K562 (cell line): Measurements from ENCODE around the gene ERCC4. TPM values are rescaled to one million over a fixed set of nuclear protein-coding genes. Genes with fewer than 3 reads are reported as not detected.
A peak's percentile ranks its signal among the peaks of the same experiment; 100 is the strongest.

Experiments used
- ATF7 ChIP-seq: fragments of 450-650 bp; IDR thresholded peaks from 2 replicates; pipeline ENCODE4 v1.7.1; 2014; ENCODE audit warnings: mild to moderate bottlenecking, moderate library complexity
- BCOR ChIP-seq: fragments of 450-650 bp; IDR thresholded peaks from 2 replicates; pipeline ENCODE4 v1.6.1; 2016
- FOXK1 ChIP-seq: sonication (generic); formaldehyde crosslinking; IDR thresholded peaks from 2 replicates; pipeline ENCODE4 v1.8.0; 2022; ENCODE audit warnings: missing genetic modification reagents, mild to moderate bottlenecking, borderline replicate concordance
- NR2F6 ChIP-seq: fragments of 450-650 bp; formaldehyde crosslinking; IDR thresholded peaks from 2 replicates; pipeline ENCODE4 v1.4.0; 2020; ENCODE audit warnings: mild to moderate bottlenecking
- NR3C1 ChIP-seq: sonication (generic); formaldehyde crosslinking; IDR thresholded peaks from 2 replicates; pipeline ENCODE4 v1.8.1; 2022; ENCODE audit warnings: missing genetic modification reagents
- RAD21 ChIP-seq, 2 experiments: fragments of 250-450 bp in 1 of 2; fragments of 450-650 bp in 1 of 2; sonication (Bioruptor Pico) in 1 of 2; formaldehyde crosslinking in 1 of 2; IDR thresholded peaks in 1 of 2; conservative IDR thresholded peaks in 1 of 2; 2 replicates each; pipeline versions ENCODE4 v1.4.0 to v1.8.0; 2020 to 2022; ENCODE audit warnings: mild to moderate bottlenecking in 2 of 2, moderate library complexity in 1 of 2
- RBM25 ChIP-seq: fragments of 200-400 bp; formaldehyde crosslinking; IDR thresholded peaks from 2 replicates; pipeline ENCODE4 v1.6.1; 2018; ENCODE audit warnings: low read length, low read depth, moderate library complexity; ENCODE audit not compliant: severe bottlenecking
- TAF7 ChIP-seq: fragments of 450-650 bp; IDR thresholded peaks from 2 replicates; pipeline ENCODE4 v1.6.1; 2016; ENCODE audit warnings: missing genetic modification characterization, missing compliant biosample characterization
- TEAD4 ChIP-seq, 2 experiments: sonication (generic) in 1 of 2; formaldehyde crosslinking in 1 of 2; IDR thresholded peaks; 2 replicates each; pipeline versions ENCODE4 v1.6.1 to v1.8.0; 2012 to 2022; ENCODE audit warnings: borderline replicate concordance in 1 of 2, inconsistent platforms in 1 of 2, low read length in 1 of 2, mild to moderate bottlenecking in 1 of 2, missing genetic modification reagents in 1 of 2
- ZC3H11A ChIP-seq: IDR thresholded peaks from 2 replicates; pipeline ENCODE4 v1.6.1; 2012; ENCODE audit warnings: low read depth, low read length, improper control_type of control experiment
- polyA plus RNA-seq, 8 experiments: library from polyadenylated mRNA; depleted of rRNA in 4 of 8; stranded (reverse) in 5 of 8; unstranded in 3 of 8; fragments of >200 nt; fragmentation: Nextera tagmentation in 2 of 8; fragmentation: Illumina TruSeq in 1 of 8; extraction: Ambion mirVana in 2 of 8; extraction: Trizol in 1 of 8; gene quantifications; 2 replicates each; pipeline versions ENCODE4 v1.2.1 to v1.2.3, GENCODE V29; 2011 to 2014; ENCODE audit warnings: inconsistent platforms in 1 of 8, missing spikeins in 1 of 8
- total RNA-seq, 7 experiments: library from RNA; depleted of rRNA in 6 of 7; stranded (reverse); fragments of >200 nt in 6 of 7; fragmentation: Illumina TruSeq in 2 of 7; extraction: Trizol in 2 of 7; gene quantifications; 2 replicates each; pipeline versions ENCODE4 v1.2.1 to v1.2.3, GENCODE V29; 2011 to 2021; ENCODE audit warnings: low replicate concordance in 1 of 7
- TF ChIP-seq, protein P1 (sequence below): fragments of 450-650 bp; IDR thresholded peaks from 2 replicates; pipeline ENCODE4 v1.6.1; 2018; ENCODE audit warnings: mild to moderate bottlenecking, low read depth; ENCODE audit not compliant: partially characterized antibody
- TF ChIP-seq, protein P2 (sequence below), 2 experiments: fragments of 200-800 bp in 1 of 2; sonication (Bioruptor generic) in 1 of 2; sonication (generic) in 1 of 2; formaldehyde crosslinking in 1 of 2; IDR thresholded peaks in 1 of 2; conservative IDR thresholded peaks in 1 of 2; 2 replicates each; pipeline versions ENCODE4 v1.5.0 to v1.6.1; 2016 to 2020; ENCODE audit warnings: missing compliant biosample characterization in 1 of 2, missing genetic modification characterization in 1 of 2, missing genetic modification reagents in 1 of 2
- TF ChIP-seq, protein P3 (sequence below): IDR thresholded peaks from 2 replicates; pipeline ENCODE4 v1.6.1; 2011; ENCODE audit warnings: borderline replicate concordance, low read depth, mild to moderate bottlenecking, moderate library complexity, low read length; ENCODE audit not compliant: insufficient read depth, poor library complexity, severe bottlenecking
- TF ChIP-seq, protein P4 (sequence below), 3 experiments: IDR thresholded peaks in 2 of 3; conservative IDR thresholded peaks in 1 of 3; 2 replicates each; pipeline ENCODE4 v1.5.1; 2011 to 2012; ENCODE audit warnings: low read length in 3 of 3, mild to moderate bottlenecking in 3 of 3, control low read depth in 2 of 3, improper control_type of control experiment in 1 of 3, inconsistent platforms in 1 of 3, low read depth in 1 of 3, mixed read lengths in 1 of 3, moderate library complexity in 1 of 3; ENCODE audit not compliant: insufficient read depth in 2 of 3
- TF ChIP-seq, protein P5 (sequence below), 2 experiments: fragments of 150-350 bp in 1 of 2; IDR thresholded peaks; 2 replicates each; pipeline ENCODE4 v1.6.1; 2012 to 2016; ENCODE audit warnings: low read depth in 2 of 2, low read length in 2 of 2, mild to moderate bottlenecking in 1 of 2, moderate library complexity in 1 of 2

Gene ERCC4
- total and polyA plus RNA-seq, 9 of the 15 experiments (the other 6 are each of a cell fraction or from before 2014, with no cell fraction given), result 3.7 to 10.5 (median 6.0) TPM

DNA sequence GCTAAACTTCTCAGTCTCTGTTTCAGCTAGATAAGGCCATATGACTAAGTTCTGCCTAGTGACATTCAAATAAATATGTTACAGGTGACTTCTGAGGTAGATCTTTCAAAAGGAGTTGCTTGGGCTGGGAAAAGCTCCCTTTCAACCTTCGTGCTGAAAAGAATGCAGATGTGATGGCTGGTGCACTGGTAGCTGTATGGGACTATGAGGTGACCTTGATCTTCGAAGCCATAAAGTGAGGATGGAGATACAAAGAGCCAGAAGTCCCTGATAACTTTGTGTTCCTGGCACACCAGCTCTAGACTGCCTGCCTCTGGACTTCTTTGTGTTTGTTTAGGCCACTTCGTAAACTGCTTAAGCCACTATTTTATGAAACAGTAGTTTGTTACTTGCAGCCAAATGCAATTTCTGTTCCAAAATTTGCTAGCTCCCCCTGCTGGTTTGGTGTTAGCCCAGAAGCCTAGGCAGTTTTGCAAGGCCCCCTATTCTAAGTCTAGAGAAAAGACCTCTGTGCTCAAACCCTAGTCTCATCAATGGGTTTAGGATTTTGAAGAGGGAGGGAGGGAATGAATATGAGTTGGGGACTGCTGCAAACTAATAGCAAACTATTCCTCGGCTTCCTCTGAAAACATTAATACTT is 23.3 kb upstream of the ERCC4 start (continued):
- TF ChIP-seq, protein P1, sequence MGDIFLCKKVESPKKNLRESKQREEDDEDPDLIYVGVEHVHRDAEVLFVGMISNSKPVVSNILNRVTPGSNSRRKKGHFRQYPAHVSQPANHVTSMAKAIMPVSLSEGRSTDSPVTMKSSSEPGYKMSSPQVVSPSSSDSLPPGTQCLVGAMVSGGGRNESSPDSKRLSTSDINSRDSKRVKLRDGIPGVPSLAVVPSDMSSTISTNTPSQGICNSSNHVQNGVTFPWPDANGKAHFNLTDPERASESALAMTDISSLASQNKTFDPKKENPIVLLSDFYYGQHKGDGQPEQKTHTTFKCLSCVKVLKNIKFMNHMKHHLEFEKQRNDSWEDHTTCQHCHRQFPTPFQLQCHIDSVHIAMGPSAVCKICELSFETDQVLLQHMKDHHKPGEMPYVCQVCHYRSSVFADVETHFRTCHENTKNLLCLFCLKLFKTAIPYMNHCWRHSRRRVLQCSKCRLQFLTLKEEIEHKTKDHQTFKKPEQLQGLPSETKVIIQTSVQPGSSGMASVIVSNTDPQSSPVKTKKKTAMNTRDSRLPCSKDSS, result no peak
- no peak for TF ChIP-seq ZC3H11A
- no peak for TF ChIP-seq NR3C1 (CRISPR knock-in tag)
- peak in 1 of 2 experiments; percentile 16; a peak in 1 of 4 replicates for TF ChIP-seq RAD21 (CRISPR knock-in tag; conservative IDR thresholded peaks at IDR 0.05 in 1 of 2, IDR thresholded peaks at IDR 0.05 in 1 of 2)
- no peak for TF ChIP-seq NR2F6 (CRISPR knock-in tag)
- TF ChIP-seq, protein P2, sequence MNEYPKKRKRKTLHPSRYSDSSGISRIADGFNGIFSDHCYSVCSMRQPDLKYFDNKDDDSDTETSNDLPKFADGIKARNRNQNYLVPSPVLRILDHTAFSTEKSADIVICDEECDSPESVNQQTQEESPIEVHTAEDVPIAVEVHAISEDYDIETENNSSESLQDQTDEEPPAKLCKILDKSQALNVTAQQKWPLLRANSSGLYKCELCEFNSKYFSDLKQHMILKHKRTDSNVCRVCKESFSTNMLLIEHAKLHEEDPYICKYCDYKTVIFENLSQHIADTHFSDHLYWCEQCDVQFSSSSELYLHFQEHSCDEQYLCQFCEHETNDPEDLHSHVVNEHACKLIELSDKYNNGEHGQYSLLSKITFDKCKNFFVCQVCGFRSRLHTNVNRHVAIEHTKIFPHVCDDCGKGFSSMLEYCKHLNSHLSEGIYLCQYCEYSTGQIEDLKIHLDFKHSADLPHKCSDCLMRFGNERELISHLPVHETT (CRISPR knock-in tag; conservative IDR thresholded peaks at IDR 0.05 in 1 of 2, IDR thresholded peaks at IDR 0.05 in 1 of 2), result no peak
- TF ChIP-seq RBM25, result peak; percentile 96
- TF ChIP-seq TEAD4 (IDR thresholded peaks at IDR 0.05; ENCODE audit: low read length), result no peak
- no peak for TF ChIP-seq TEAD4 (CRISPR knock-in tag; IDR thresholded peaks at IDR 0.05; ENCODE audit: borderline replicate concordance)
- TF ChIP-seq FOXK1 (CRISPR knock-in tag), result no peak
- no peak for TF ChIP-seq TAF7 (tag)
- TF ChIP-seq, protein P3, sequence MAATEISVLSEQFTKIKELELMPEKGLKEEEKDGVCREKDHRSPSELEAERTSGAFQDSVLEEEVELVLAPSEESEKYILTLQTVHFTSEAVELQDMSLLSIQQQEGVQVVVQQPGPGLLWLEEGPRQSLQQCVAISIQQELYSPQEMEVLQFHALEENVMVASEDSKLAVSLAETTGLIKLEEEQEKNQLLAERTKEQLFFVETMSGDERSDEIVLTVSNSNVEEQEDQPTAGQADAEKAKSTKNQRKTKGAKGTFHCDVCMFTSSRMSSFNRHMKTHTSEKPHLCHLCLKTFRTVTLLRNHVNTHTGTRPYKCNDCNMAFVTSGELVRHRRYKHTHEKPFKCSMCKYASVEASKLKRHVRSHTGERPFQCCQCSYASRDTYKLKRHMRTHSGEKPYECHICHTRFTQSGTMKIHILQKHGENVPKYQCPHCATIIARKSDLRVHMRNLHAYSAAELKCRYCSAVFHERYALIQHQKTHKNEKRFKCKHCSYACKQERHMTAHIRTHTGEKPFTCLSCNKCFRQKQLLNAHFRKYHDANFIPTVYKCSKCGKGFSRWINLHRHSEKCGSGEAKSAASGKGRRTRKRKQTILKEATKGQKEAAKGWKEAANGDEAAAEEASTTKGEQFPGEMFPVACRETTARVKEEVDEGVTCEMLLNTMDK, result peak; percentile 37
- TF ChIP-seq, protein P4, sequence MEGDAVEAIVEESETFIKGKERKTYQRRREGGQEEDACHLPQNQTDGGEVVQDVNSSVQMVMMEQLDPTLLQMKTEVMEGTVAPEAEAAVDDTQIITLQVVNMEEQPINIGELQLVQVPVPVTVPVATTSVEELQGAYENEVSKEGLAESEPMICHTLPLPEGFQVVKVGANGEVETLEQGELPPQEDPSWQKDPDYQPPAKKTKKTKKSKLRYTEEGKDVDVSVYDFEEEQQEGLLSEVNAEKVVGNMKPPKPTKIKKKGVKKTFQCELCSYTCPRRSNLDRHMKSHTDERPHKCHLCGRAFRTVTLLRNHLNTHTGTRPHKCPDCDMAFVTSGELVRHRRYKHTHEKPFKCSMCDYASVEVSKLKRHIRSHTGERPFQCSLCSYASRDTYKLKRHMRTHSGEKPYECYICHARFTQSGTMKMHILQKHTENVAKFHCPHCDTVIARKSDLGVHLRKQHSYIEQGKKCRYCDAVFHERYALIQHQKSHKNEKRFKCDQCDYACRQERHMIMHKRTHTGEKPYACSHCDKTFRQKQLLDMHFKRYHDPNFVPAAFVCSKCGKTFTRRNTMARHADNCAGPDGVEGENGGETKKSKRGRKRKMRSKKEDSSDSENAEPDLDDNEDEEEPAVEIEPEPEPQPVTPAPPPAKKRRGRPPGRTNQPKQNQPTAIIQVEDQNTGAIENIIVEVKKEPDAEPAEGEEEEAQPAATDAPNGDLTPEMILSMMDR (IDR thresholded peaks at IDR 0.05 in 2 of 3, conservative IDR thresholded peaks at IDR 0.05 in 1 of 3; ENCODE audit: insufficient read depth in 2 of 3, low read depth in 1 of 3, low read length in 3 of 3), result peak; percentile 41 to 46 (median 42); a peak in 5 of 6 replicates
- TF ChIP-seq BCOR, result peak; percentile 16; the same call in 1 of the 2 replicates
- no peak for TF ChIP-seq ATF7
- TF ChIP-seq, protein P5, sequence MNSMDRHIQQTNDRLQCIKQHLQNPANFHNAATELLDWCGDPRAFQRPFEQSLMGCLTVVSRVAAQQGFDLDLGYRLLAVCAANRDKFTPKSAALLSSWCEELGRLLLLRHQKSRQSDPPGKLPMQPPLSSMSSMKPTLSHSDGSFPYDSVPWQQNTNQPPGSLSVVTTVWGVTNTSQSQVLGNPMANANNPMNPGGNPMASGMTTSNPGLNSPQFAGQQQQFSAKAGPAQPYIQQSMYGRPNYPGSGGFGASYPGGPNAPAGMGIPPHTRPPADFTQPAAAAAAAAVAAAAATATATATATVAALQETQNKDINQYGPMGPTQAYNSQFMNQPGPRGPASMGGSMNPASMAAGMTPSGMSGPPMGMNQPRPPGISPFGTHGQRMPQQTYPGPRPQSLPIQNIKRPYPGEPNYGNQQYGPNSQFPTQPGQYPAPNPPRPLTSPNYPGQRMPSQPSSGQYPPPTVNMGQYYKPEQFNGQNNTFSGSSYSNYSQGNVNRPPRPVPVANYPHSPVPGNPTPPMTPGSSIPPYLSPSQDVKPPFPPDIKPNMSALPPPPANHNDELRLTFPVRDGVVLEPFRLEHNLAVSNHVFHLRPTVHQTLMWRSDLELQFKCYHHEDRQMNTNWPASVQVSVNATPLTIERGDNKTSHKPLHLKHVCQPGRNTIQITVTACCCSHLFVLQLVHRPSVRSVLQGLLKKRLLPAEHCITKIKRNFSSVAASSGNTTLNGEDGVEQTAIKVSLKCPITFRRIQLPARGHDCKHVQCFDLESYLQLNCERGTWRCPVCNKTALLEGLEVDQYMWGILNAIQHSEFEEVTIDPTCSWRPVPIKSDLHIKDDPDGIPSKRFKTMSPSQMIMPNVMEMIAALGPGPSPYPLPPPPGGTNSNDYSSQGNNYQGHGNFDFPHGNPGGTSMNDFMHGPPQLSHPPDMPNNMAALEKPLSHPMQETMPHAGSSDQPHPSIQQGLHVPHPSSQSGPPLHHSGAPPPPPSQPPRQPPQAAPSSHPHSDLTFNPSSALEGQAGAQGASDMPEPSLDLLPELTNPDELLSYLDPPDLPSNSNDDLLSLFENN (IDR thresholded peaks at IDR 0.05; ENCODE audit: low read depth in 2 of 2, low read length in 2 of 2), result no peak
